GM06990 (cell line): ENCODE data around the gene CHIT1.
"Not testable (repeated sequence)": the region's sequence is repeated elsewhere in the genome, so short reads cannot be mapped to it uniquely, and the experiment has no call there.

Experiments
- DNase-seq: peaks from one replicate; pipeline ENCODE4 v3.0.0-alpha.2; 2011; ENCODE audit not compliant: insufficient read length; ENCODE audit errors: extremely low read depth
- H3K27me3 ChIP-seq: replicated peaks from 2 replicates; pipeline ENCODE4 v1.6.0; 2011; ENCODE audit warnings: low read length; ENCODE audit not compliant: control insufficient read depth, insufficient read depth
- H3K36me3 ChIP-seq: 2 replicates; pipeline ENCODE4 v1.5.1; 2011; ENCODE audit warnings: low read length; ENCODE audit not compliant: control insufficient read depth, insufficient read depth
- H3K4me3 ChIP-seq: replicated peaks from 2 replicates; pipeline ENCODE4 v1.5.1; 2011; ENCODE audit warnings: low read depth, mild to moderate bottlenecking, control low read depth, low read length
- TF ChIP-seq, protein P1 (sequence below): IDR thresholded peaks from 2 replicates; pipeline ENCODE4 v1.5.1; 2011; ENCODE audit warnings: low read length, control low read depth, mild to moderate bottlenecking, inconsistent platforms; ENCODE audit not compliant: insufficient read depth, poor library complexity, severe bottlenecking

The CHIT1 gene

DNA sequence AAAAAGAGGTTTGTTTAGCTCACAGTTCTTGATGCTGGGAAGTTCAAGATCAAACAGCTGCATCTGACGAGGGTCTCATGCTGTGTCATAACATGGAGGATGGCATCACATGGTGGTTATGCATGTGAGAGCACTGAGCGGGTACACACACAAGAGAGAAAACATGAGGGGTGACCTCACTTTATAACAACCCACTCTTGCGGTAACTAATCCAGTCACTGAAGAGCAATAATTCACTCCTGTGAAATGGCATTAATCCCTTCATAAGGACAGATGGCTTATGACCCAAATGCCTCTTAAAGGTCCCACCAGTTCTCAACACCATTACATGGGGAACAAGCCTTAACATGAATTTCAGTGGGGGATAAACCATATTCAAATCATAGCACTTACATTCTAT is 23.2 kb upstream of the CHIT1 start:
- Histone ChIP-seq H3K36me3 (no peaks in the 10 kb centered on the region), H3K27me3 (no peaks in the 10 kb centered on the region), H3K4me3 (no peak overlapping the region)
- no peak for DNase-seq
- TF ChIP-seq, protein P1, sequence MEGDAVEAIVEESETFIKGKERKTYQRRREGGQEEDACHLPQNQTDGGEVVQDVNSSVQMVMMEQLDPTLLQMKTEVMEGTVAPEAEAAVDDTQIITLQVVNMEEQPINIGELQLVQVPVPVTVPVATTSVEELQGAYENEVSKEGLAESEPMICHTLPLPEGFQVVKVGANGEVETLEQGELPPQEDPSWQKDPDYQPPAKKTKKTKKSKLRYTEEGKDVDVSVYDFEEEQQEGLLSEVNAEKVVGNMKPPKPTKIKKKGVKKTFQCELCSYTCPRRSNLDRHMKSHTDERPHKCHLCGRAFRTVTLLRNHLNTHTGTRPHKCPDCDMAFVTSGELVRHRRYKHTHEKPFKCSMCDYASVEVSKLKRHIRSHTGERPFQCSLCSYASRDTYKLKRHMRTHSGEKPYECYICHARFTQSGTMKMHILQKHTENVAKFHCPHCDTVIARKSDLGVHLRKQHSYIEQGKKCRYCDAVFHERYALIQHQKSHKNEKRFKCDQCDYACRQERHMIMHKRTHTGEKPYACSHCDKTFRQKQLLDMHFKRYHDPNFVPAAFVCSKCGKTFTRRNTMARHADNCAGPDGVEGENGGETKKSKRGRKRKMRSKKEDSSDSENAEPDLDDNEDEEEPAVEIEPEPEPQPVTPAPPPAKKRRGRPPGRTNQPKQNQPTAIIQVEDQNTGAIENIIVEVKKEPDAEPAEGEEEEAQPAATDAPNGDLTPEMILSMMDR, result no peak

DNA sequence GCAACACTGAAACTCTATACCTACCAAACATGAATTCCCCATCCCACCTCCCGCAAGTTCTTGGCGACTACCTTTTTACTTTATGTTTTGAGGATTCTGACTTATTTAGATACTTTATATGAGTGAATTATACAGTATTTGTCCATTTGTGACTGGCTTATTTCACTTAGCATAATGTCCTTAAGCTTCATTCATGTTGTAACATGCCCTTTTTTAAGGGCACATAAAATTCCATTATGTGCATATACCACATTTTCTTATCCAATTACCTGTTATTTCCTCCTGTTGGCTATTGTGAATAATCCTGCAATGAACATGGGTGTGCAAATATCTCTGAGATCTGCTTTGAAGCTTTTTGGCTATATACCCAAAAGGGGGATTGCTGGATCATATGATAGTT is 22.0 kb upstream of the CHIT1 start:
- H3K36me3 ChIP-seq, result no peaks in the 10 kb centered on the region
- no peak for DNase-seq
- no peaks in the 10 kb centered on the region for H3K27me3 ChIP-seq
- no peak overlapping the region for H3K4me3 ChIP-seq
- TF ChIP-seq, protein P1, result no peak

DNA sequence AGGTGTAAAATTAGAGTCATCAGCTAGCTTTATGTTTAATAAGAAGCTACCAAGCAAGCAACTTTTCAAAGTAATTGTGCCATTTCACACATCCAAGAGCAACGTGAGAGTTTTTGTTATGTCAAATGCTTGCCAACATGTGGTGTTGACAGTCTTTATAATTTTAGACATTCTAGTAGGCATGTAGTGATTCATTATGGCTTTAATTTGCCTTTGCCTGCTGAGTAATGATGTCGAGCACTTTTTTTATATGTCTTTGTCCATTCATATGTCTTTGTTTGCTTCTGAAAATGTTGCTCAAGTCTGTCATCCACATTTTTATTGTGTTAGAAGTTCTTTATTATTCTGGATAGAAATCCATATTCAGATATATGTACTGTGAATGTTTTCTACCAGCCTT is 21.4 kb upstream of the CHIT1 start:
- no peak for DNase-seq
- Histone ChIP-seq H3K4me3 (no peak overlapping the region), H3K27me3 (no peaks in the 10 kb centered on the region), H3K36me3 (no peaks in the 10 kb centered on the region)
- TF ChIP-seq, protein P1, result no peak

DNA sequence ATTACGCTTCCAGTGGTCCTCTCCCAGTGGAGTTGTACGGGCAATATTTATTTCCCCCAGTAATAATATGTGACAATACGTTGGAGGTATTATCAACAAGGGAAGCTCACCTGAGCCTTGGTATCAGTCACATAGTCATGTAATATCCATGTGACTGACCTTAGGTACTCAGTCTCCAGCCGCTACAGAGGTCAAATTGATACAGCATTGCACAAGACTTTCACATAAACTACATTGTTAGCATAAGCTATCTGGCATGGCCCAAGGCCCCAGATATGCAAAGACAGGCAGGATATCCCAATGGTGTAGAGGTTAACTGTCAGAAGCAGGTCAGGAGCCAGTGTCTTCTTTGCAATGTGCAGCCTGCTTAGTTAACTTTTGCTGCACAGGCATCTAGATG is 15.3 kb upstream of the CHIT1 start:
- DNase-seq, result no peak
- TF ChIP-seq, protein P1, result no peak
- H3K36me3 ChIP-seq, result no peaks in the 10 kb centered on the region
- no peaks in the 10 kb centered on the region; the same call in 1 of the 2 replicates for H3K27me3 ChIP-seq
- H3K4me3 ChIP-seq, result no peak overlapping the region

DNA sequence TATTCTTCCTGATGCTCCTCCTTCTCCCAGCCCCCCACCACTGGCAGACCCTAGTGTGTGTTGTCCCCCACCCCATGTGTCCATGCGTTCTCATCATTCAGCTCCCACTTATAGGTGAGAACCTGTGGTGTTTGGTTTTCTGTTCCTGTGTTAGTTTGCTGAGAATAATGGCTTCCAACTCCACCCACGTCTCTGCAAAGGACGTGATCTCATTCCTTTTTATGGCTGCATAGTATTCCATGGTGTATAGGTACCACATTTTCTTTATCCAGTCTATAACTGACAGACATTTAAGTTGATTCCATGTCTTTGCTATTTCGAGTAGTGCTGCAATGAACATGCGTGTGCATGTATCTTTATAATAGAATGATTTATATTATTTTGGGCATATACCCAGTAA is 12.2 kb upstream of the CHIT1 start:
- DNase-seq, result not testable (repeated sequence)

DNA sequence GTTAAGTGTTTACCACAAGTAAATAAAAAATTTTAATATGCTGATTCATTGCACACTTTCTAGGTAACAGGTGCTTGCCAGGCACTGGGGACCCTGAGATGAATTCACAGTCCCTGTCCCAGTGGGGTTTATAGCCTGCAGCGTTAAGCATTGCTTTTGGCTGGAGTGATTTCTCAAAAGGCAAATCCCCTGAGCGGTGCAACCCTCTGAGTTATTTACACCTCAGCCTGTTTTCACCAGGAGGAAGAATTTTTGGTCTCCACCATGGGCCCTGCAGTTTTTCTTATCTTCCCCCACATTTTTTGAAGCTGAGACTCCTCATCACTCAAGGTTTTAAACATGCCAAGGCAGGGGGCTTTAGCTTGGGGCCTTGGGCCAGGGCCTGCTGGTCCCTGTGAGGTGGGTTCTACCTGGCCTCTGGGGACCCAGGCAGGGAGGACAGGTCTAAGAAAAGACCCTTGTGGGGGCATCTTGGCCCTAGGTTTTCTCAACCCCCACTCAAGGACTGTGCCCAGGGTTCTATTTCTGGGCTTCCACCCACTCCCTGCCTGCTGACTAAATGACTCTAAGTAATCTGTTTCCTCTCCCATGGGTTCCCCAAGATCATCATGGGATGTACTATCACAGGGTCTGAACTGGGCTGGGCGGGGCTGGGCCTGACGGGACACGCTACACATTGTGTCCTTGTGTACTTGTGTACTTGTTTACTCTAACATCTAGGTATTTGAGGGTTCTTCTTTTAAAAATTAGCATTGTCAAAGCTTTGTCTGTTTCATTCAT is 10.2 kb upstream of the CHIT1 start:
- no peaks in the 10 kb centered on the region for H3K27me3 ChIP-seq
- H3K36me3 ChIP-seq, result no peaks in the 10 kb centered on the region
- H3K4me3 ChIP-seq, result no peak overlapping the region
- DNase-seq, result no peak
- TF ChIP-seq, protein P1, result no peak

More for the DNA sequence above, 12.2 kb upstream of the CHIT1 start:
- H3K4me3 ChIP-seq, H3K27me3 ChIP-seq, H3K36me3 ChIP-seq: not testable (repeated sequence)
